Neural crest cell (in vitro differentiated cells): Measurements from ENCODE around the gene AGBL1. TPM values are rescaled to one million over a fixed set of nuclear protein-coding genes. Genes with fewer than 3 reads are reported as not detected.

ENCODE experiments used
- DNase-seq: peaks from one replicate; pipeline ENCODE4 v3.0.0; 2021; ENCODE audit warnings: low read depth, mixed read lengths, low spot score
- H3K27ac Mint-ChIP-seq: one replicate; pipeline ENCODE4 v1.8.0; 2021; ENCODE audit warnings: mild to moderate bottlenecking, mixed read lengths; ENCODE audit not compliant: unreplicated experiment
- H3K27me3 Mint-ChIP-seq: 2 replicates; pipeline ENCODE4 v1.8.0; 2021; ENCODE audit warnings: low read depth, mild to moderate bottlenecking, mixed read lengths
- H3K36me3 Mint-ChIP-seq: 2 replicates; pipeline ENCODE4 v1.8.0; 2021; ENCODE audit warnings: low read depth, mild to moderate bottlenecking, mixed read lengths
- H3K4me1 Mint-ChIP-seq: 2 replicates; pipeline ENCODE4 v1.8.0; 2021; ENCODE audit warnings: mixed read lengths
- H3K4me3 Mint-ChIP-seq: one replicate; pipeline ENCODE4 v1.8.0; 2021; ENCODE audit warnings: mild to moderate bottlenecking, mixed read lengths
- H3K9me3 Mint-ChIP-seq: 2 replicates; pipeline ENCODE4 v1.8.0; 2021; ENCODE audit warnings: mixed read lengths
- total RNA-seq: library from RNA; stranded (reverse); gene quantifications from 2 replicates; pipeline ENCODE4 v1.2.1, GENCODE V29; 2021
- TF ChIP-seq, protein P1 (sequence below): fragments of 200-600 bp; sonication (generic); conservative IDR thresholded peaks from 2 replicates; pipeline ENCODE4 v1.5.0; 2021; ENCODE audit warnings: antibody characterized with exemption, mild to moderate bottlenecking

The AGBL1 gene
- total RNA-seq, 1 donor from 2014 or later, result 0.05 TPM

DNA sequence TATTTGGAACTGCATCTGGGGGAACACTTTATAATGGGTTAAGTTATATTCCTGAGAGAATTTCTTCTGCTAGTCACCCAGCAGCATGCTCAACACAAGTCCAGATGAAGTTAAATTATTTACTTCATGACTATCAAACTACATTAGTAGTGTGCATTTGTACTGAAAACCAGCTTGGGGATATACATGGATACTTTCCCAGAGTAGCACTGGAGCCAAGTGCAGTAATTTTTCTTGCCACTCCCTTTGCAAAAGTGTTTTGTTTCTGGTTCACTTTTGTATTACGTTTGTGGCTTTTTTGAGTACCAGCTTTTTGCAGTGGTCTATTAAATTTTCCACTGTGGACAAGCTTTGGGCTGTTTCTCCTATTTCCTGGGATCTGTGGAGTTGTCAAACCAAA is 243.0 kb downstream of the AGBL1 start:
- peaks cover 12% of the 10 kb centered on the region for H3K27me3 Mint-ChIP-seq

DNA sequence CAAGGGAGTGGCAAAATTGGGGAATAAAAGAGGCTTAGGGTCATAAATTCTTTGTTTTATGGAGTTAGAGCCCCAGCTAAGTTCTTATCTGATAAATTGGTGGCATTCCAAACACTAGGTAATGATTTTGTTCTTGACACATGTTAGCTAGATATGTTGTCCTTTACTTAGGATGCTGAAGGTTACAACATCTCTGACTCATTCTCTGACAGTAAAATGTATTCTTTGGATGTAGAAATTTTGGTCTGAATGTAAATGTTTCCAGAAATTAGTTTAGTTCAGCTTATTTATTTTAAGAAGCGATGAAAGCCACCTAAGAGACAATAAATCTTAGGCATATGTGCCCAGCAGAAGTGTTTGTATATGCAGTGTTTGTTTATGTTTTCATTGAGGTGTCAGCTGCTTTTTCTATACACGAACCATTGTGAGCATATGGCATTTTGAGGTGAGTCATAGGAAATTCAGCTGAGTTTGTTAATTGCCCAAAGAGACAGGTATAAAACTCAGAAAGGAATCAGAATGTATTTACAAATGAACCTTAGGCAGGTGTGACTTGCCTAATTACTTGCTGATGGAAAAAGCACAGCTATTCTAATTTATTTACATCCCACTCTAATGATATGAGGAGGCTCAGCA is 247.7 kb downstream of the AGBL1 start:
- TF ChIP-seq, protein P1, sequence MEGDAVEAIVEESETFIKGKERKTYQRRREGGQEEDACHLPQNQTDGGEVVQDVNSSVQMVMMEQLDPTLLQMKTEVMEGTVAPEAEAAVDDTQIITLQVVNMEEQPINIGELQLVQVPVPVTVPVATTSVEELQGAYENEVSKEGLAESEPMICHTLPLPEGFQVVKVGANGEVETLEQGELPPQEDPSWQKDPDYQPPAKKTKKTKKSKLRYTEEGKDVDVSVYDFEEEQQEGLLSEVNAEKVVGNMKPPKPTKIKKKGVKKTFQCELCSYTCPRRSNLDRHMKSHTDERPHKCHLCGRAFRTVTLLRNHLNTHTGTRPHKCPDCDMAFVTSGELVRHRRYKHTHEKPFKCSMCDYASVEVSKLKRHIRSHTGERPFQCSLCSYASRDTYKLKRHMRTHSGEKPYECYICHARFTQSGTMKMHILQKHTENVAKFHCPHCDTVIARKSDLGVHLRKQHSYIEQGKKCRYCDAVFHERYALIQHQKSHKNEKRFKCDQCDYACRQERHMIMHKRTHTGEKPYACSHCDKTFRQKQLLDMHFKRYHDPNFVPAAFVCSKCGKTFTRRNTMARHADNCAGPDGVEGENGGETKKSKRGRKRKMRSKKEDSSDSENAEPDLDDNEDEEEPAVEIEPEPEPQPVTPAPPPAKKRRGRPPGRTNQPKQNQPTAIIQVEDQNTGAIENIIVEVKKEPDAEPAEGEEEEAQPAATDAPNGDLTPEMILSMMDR, result no peak
- peaks cover 12% of the 10 kb centered on the region for H3K27me3 Mint-ChIP-seq
- peaks cover 7% of the 10 kb centered on the region for H3K9me3 Mint-ChIP-seq
- no peak for DNase-seq
- H3K4me1 Mint-ChIP-seq, result no peaks in the 10 kb centered on the region
- H3K4me3 Mint-ChIP-seq, result no peak overlapping the region
- H3K27ac Mint-ChIP-seq, result no peak overlapping the region
- peaks cover 2% of the 10 kb centered on the region for H3K36me3 Mint-ChIP-seq

More for the DNA sequence above, 243.0 kb downstream of the AGBL1 start:
- H3K27ac Mint-ChIP-seq, result no peak overlapping the region
- no peaks in the 10 kb centered on the region for H3K36me3 Mint-ChIP-seq
- H3K4me1 Mint-ChIP-seq, result no peaks in the 10 kb centered on the region
- H3K9me3 Mint-ChIP-seq, result peaks cover 3% of the 10 kb centered on the region
- TF ChIP-seq, protein P1, result no peak
- H3K4me3 Mint-ChIP-seq, result no peak overlapping the region
- DNase-seq, result no peak

DNA sequence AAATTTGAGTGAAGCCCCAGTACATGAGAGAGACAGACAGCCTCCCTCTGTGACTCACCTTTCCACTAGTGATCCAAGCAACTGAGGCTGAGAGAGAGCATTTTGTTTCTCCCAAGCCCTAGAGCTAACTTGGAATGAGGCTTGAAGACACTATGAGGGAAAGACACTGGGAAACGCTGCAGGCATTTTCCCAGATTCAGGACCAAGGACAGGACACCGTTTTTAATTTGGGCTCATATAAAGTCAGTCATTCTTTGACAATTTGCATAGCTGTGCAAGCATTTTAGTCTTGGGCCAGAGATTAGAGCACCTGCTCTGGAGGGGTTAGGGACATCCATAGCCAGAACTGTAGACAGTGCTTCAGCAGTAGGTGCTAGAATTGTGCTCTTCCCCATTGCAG is 249.0 kb downstream of the AGBL1 start:
- TF ChIP-seq, protein P1, result no peak
- no peak for DNase-seq
- Mint-ChIP-seq H3K27me3 (peaks cover 18% of the 10 kb centered on the region), H3K9me3 (peaks cover 17% of the 10 kb centered on the region), H3K4me3 (no peak overlapping the region), H3K27ac (no peak overlapping the region), H3K36me3 (peaks cover 2% of the 10 kb centered on the region), H3K4me1 (no peaks in the 10 kb centered on the region)

DNA sequence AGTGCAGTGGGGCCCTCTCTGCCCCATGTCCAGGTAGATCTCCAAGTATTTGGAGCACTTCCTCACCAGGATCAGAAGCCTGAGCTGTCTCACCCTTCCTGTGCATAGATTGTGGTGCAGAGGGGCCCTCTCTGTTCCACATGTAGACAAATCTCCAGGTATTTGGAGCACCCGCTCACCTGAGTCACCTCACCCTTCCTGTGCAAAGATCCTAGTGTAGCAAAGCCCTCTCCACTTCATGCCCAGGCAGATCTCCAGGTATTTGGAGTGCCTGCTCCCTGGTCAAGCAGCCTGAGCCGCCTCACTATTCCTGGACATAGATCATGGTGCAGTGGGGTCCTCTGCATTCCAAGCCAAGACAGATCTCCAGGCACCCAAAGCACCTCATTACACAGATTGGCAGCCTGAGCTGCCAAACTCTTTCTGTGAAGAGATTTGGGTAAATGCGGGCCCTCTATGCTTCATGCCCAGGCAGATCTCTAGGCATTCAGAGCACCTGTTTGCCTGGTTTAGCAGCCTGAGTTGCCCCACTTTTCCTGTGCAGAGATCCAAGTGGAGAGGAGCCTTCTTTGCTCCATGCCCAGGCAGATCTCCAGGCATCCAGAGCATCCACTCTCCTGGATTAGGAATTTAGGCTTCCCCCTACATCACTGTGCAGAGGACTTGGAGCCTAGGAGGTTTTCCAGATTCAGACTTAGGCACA is 249.8 kb downstream of the AGBL1 start:
- Mint-ChIP-seq H3K27ac (no peak overlapping the region), H3K4me3 (no peak overlapping the region), H3K4me1 (no peaks in the 10 kb centered on the region), H3K9me3 (peaks cover 17% of the 10 kb centered on the region), H3K27me3 (peaks cover 18% of the 10 kb centered on the region), H3K36me3 (peaks cover 2% of the 10 kb centered on the region)
- TF ChIP-seq, protein P1, result no peak
- DNase-seq, result no peak

DNA sequence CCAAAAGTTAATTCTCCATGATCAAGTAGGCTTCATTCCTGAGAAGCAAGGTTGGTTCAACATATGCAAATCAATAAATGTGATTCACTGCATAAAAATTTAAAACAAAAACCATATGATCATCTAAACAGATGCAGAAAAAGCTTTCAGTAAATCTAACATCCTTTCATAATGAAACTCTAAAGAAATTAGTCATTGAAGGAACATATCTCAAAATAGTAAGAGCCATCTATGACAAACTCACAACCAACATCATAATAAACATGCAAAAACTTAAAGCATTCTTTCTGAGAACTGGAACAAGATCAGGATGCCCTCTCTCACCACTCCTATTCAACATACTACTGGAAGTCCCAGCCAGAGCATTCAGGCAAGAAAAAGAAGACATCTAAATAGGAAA is 254.1 kb downstream of the AGBL1 start:
- peaks cover 14% of the 10 kb centered on the region for H3K9me3 Mint-ChIP-seq

More for the DNA sequence above, 254.1 kb downstream of the AGBL1 start:
- Mint-ChIP-seq H3K4me1 (no peaks in the 10 kb centered on the region), H3K36me3 (peaks cover 2% of the 10 kb centered on the region), H3K27me3 (peaks cover 21% of the 10 kb centered on the region), H3K4me3 (no peak overlapping the region), H3K27ac (no peak overlapping the region)
- DNase-seq, result no peak
- TF ChIP-seq, protein P1, result no peak
